HEK293 (cell line): ENCODE data around the gene MCAT.

Experiments used
- CTCF ChIA-PET: fragments of 350-600 bp; formaldehyde crosslinking; extraction: SDS; loops from one replicate; lab custom pipeline; 2021; ENCODE audit warnings: antibody characterized with exemption; lab: Yijun Ruan, JAX
- POLR2A ChIA-PET: fragments of 300-600 bp; formaldehyde crosslinking; extraction: SDS; loops from one replicate; lab custom pipeline; 2020; ENCODE audit warnings: antibody characterized with exemption, inconsistent platforms; lab: Yijun Ruan, JAX
- H3K27ac ChIP-seq: fragments of 200-500 bp; sonication (Bioruptor generic); 2 replicates; pipeline ENCODE4 v1.5.1; 2014; ENCODE audit warnings: low read depth, low read length, control low read depth, inconsistent platforms; ENCODE audit errors: extremely low read depth
- H3K36me3 ChIP-seq, 2 experiments: fragments of 200-500 bp in 1 of 2; sonication (Bioruptor generic) in 1 of 2; 1 replicate in 1 of 2; 2 replicates in 1 of 2; pipeline ENCODE4 v1.5.1; 2014 to 2017; ENCODE audit warnings: inconsistent platforms in 2 of 2, low read length in 2 of 2; ENCODE audit not compliant: control insufficient read depth in 2 of 2, insufficient read depth in 1 of 2
- H3K4me1 ChIP-seq: fragments of 200-500 bp; sonication (Bioruptor generic); 2 replicates; pipeline ENCODE4 v1.5.1; 2014; ENCODE audit warnings: mild to moderate bottlenecking, low read length, inconsistent platforms; ENCODE audit not compliant: control insufficient read depth, insufficient read depth
- H3K4me3 ChIP-seq: 2 replicates; pipeline ENCODE4 v1.5.1; 2011; ENCODE audit warnings: low read depth, mild to moderate bottlenecking, control low read depth, low read length, moderate library complexity
- H3K9me3 ChIP-seq: fragments of 200-500 bp; sonication (Bioruptor generic); 2 replicates; pipeline ENCODE4 v1.5.1; 2014; ENCODE audit warnings: low read depth, low read length, inconsistent platforms; ENCODE audit not compliant: control insufficient read depth, insufficient read depth
- KLF16 ChIP-seq: fragments of 450-650 bp; formaldehyde crosslinking; IDR thresholded peaks from 2 replicates; pipeline ENCODE4 v1.5.1; 2017; ENCODE audit warnings: missing biosample characterization, missing genetic modification characterization
- MEIS1 ChIP-seq: sonication (generic); formaldehyde crosslinking; IDR thresholded peaks from 2 replicates; pipeline ENCODE4 v1.8.1; 2022; ENCODE audit warnings: missing genetic modification reagents, mild to moderate bottlenecking, borderline replicate concordance
- SALL2 ChIP-seq: fragments of 450-650 bp; formaldehyde crosslinking; IDR thresholded peaks from 2 replicates; pipeline ENCODE4 v1.5.0; 2017; ENCODE audit warnings: missing biosample characterization, mild to moderate bottlenecking, missing genetic modification characterization, borderline replicate concordance
- ZBTB1 ChIP-seq: fragments of 450-650 bp; formaldehyde crosslinking; IDR thresholded peaks from 2 replicates; pipeline ENCODE4 v1.5.1; 2016; ENCODE audit warnings: missing biosample characterization, missing genetic modification characterization
- ZIC2 ChIP-seq: fragments of 450-650 bp; formaldehyde crosslinking; IDR thresholded peaks from 2 replicates; pipeline ENCODE4 v1.5.1; 2016; ENCODE audit warnings: missing biosample characterization, missing genetic modification characterization
- ZNF114 ChIP-seq: fragments of 450-650 bp; formaldehyde crosslinking; IDR thresholded peaks from 2 replicates; pipeline ENCODE4 v1.5.0; 2017; ENCODE audit warnings: missing biosample characterization, missing genetic modification characterization
- ZNF138 ChIP-seq: fragments of 450-650 bp; formaldehyde crosslinking; IDR thresholded peaks from 2 replicates; pipeline ENCODE4 v1.5.1; 2016; ENCODE audit warnings: missing biosample characterization, missing genetic modification characterization, borderline replicate concordance
- ZNF214 ChIP-seq: fragments of 450-650 bp; formaldehyde crosslinking; IDR thresholded peaks from 2 replicates; pipeline ENCODE4 v1.5.1; 2017; ENCODE audit warnings: missing biosample characterization, mild to moderate bottlenecking, missing genetic modification characterization, borderline replicate concordance
- ZNF341 ChIP-seq: fragments of 450-650 bp; formaldehyde crosslinking; IDR thresholded peaks from 2 replicates; pipeline ENCODE4; 2016; ENCODE audit warnings: low read depth, missing biosample characterization, missing genetic modification characterization
- ZNF514 ChIP-seq: fragments of 450-650 bp; formaldehyde crosslinking; IDR thresholded peaks from 2 replicates; pipeline ENCODE4 v1.5.1; 2016; ENCODE audit warnings: missing biosample characterization, missing genetic modification characterization
- ZNF561 ChIP-seq: fragments of 450-650 bp; IDR thresholded peaks from 2 replicates; pipeline ENCODE4 v1.5.1; 2018; ENCODE audit warnings: missing biosample characterization, missing genetic modification characterization, borderline replicate concordance
- ZNF571 ChIP-seq: fragments of 450-650 bp; formaldehyde crosslinking; IDR thresholded peaks from 2 replicates; pipeline ENCODE4 v1.5.0; 2017; ENCODE audit warnings: missing biosample characterization, missing genetic modification characterization
- TF ChIP-seq, protein P1 (sequence below): fragments of 450-650 bp; formaldehyde crosslinking; IDR thresholded peaks from 2 replicates; pipeline ENCODE4 v1.5.1; 2016; ENCODE audit warnings: missing biosample characterization, missing genetic modification characterization
- TF ChIP-seq, protein P2 (sequence below): fragments of 450-650 bp; formaldehyde crosslinking; IDR thresholded peaks from 2 replicates; pipeline ENCODE4 v1.5.0; 2017; ENCODE audit warnings: missing biosample characterization, missing genetic modification characterization, borderline replicate concordance
- TF ChIP-seq, protein P3 (sequence below): fragments of 450-650 bp; formaldehyde crosslinking; IDR thresholded peaks from 2 replicates; pipeline ENCODE4 v1.5.1; 2016; ENCODE audit warnings: missing biosample characterization, missing genetic modification characterization
- TF ChIP-seq, protein P4 (sequence below): fragments of 450-650 bp; formaldehyde crosslinking; IDR thresholded peaks from 2 replicates; pipeline ENCODE4 v1.5.1; 2017; ENCODE audit warnings: missing biosample characterization, missing genetic modification characterization

The MCAT gene

DNA sequence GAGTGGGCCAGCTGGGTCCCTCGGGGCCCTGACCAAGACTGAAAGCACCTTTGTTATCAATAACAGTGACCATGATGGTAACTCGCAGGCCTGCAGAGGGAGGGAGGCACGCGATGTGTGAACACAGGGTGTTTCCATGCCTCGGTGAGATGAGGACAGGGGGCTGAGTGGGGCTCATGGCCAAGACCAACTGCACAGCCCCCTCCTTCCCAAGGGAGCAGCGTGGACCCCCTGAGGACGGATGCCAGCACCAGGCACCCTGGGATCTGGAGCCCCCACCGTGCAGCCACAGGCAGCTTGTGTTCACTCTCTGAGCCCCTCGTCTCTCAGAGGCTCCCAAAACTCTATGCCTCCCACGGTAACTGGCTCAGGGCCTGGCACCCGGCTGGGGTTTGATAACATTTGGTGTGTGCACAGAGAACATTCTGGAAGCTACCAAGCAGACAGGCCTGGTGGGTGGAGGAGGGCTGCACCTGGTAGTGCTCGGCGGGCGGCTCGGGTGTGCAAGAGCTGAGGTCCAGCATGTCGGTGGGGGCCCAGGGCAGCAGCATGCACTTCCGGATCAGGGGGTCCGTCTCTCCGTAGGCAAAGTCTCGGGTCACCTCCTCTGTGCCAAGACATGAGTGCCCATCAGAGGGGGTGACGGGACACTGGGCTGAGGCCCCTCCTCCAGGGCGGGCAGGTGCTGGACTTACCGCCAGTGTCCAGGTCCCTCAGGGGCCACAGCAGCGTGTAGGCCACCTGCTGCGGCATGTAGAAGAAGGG, 36.1 kb upstream of the MCAT start (continued):
- TF ChIP-seq, protein P1, sequence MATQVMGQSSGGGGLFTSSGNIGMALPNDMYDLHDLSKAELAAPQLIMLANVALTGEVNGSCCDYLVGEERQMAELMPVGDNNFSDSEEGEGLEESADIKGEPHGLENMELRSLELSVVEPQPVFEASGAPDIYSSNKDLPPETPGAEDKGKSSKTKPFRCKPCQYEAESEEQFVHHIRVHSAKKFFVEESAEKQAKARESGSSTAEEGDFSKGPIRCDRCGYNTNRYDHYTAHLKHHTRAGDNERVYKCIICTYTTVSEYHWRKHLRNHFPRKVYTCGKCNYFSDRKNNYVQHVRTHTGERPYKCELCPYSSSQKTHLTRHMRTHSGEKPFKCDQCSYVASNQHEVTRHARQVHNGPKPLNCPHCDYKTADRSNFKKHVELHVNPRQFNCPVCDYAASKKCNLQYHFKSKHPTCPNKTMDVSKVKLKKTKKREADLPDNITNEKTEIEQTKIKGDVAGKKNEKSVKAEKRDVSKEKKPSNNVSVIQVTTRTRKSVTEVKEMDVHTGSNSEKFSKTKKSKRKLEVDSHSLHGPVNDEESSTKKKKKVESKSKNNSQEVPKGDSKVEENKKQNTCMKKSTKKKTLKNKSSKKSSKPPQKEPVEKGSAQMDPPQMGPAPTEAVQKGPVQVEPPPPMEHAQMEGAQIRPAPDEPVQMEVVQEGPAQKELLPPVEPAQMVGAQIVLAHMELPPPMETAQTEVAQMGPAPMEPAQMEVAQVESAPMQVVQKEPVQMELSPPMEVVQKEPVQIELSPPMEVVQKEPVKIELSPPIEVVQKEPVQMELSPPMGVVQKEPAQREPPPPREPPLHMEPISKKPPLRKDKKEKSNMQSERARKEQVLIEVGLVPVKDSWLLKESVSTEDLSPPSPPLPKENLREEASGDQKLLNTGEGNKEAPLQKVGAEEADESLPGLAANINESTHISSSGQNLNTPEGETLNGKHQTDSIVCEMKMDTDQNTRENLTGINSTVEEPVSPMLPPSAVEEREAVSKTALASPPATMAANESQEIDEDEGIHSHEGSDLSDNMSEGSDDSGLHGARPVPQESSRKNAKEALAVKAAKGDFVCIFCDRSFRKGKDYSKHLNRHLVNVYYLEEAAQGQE (tag by site-specific recombination) = no peak
- no peak for TF ChIP-seq ZNF114 (tag by site-specific recombination)
- TF ChIP-seq, all 188 proteins: peak for 0

DNA sequence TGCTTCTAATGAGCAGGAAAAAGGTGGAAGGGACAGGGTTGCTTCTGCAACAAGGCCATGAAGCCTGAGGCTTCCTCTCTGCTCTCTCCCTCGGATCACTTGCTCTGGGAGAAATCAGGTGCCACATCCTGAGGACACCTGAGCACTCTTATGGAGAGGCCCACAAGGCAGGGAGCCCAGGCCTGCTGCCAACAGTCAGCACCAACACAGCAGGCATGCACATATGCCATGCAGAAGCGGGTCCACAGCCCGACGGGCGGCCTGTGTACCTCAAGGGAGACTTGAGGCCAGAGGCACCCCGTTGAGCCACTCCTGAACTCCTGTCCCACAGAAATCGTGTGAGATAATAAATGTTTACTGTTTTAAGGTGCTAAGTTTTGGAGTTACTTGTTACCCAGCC, 34.3 kb upstream of the MCAT start:
- ChIA-PET CTCF (no interaction called here), POLR2A (no interaction called here)
- Histone ChIP-seq H3K9me3 (no peaks in the 10 kb centered on the region), H3K4me3 (no peak overlapping the region), H3K27ac (no peak overlapping the region), H3K4me1 (no peaks in the 10 kb centered on the region), H3K36me3 (peaks cover 29 to 90% of the 10 kb centered on the region in 2 experiments; a peak in 2 of 3 replicates)
- TF ChIP-seq ZNF138 (tag by site-specific recombination) (no peak), ZNF341 (tag by site-specific recombination) (no peak), ZIC2 (tag by site-specific recombination) (peak; percentile 24; the same call in 1 of the 2 replicates)

DNA sequence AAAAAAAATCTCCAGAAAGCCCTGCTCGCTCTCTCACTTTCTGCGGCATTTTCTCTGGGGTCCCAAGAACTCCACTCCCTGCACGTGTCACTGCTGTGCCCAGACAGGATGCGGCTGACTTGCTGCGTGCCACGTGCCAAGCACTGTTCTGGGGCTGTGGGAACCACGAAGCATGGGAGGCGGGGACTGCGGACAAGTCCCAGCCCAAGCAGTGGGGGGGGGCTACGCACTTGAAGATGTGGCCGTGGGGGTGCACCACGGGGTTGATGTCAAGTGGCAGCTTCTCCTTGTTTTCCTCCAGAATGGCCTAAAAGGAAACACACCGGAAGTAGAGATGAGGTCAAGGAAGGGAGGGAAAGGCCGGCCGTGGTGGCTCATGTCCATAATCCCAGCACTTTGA, 32.9 kb upstream of the MCAT start:
- POLR2A ChIA-PET = no interaction called here
- CTCF ChIA-PET = no interaction called here

More for the DNA sequence above, 32.9 kb upstream of the MCAT start:
- TF ChIP-seq ZNF571 (tag by site-specific recombination) = no peak
- no peak for TF ChIP-seq ZBTB1
- no peak for TF ChIP-seq ZNF561 (tag by site-specific recombination)
- no peak for TF ChIP-seq ZNF514 (tag by site-specific recombination)
- TF ChIP-seq, protein P2, sequence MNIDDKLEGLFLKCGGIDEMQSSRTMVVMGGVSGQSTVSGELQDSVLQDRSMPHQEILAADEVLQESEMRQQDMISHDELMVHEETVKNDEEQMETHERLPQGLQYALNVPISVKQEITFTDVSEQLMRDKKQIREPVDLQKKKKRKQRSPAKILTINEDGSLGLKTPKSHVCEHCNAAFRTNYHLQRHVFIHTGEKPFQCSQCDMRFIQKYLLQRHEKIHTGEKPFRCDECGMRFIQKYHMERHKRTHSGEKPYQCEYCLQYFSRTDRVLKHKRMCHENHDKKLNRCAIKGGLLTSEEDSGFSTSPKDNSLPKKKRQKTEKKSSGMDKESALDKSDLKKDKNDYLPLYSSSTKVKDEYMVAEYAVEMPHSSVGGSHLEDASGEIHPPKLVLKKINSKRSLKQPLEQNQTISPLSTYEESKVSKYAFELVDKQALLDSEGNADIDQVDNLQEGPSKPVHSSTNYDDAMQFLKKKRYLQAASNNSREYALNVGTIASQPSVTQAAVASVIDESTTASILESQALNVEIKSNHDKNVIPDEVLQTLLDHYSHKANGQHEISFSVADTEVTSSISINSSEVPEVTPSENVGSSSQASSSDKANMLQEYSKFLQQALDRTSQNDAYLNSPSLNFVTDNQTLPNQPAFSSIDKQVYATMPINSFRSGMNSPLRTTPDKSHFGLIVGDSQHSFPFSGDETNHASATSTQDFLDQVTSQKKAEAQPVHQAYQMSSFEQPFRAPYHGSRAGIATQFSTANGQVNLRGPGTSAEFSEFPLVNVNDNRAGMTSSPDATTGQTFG (tag by site-specific recombination) = no peak
- no peak for TF ChIP-seq MEIS1 (CRISPR knock-in tag)
- TF ChIP-seq SALL2 (tag by site-specific recombination) = no peak
- TF ChIP-seq KLF16 (tag by site-specific recombination) = no peak
- TF ChIP-seq, protein P3, sequence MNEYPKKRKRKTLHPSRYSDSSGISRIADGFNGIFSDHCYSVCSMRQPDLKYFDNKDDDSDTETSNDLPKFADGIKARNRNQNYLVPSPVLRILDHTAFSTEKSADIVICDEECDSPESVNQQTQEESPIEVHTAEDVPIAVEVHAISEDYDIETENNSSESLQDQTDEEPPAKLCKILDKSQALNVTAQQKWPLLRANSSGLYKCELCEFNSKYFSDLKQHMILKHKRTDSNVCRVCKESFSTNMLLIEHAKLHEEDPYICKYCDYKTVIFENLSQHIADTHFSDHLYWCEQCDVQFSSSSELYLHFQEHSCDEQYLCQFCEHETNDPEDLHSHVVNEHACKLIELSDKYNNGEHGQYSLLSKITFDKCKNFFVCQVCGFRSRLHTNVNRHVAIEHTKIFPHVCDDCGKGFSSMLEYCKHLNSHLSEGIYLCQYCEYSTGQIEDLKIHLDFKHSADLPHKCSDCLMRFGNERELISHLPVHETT (tag by site-specific recombination) = no peak
- TF ChIP-seq ZNF214 = no peak
- TF ChIP-seq, protein P4, sequence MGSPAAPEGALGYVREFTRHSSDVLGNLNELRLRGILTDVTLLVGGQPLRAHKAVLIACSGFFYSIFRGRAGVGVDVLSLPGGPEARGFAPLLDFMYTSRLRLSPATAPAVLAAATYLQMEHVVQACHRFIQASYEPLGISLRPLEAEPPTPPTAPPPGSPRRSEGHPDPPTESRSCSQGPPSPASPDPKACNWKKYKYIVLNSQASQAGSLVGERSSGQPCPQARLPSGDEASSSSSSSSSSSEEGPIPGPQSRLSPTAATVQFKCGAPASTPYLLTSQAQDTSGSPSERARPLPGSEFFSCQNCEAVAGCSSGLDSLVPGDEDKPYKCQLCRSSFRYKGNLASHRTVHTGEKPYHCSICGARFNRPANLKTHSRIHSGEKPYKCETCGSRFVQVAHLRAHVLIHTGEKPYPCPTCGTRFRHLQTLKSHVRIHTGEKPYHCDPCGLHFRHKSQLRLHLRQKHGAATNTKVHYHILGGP (tag by site-specific recombination) = no peak
- no peaks in the 10 kb centered on the region for H3K9me3 ChIP-seq
- H3K4me3 ChIP-seq = no peak overlapping the region
- H3K36me3 ChIP-seq = peaks cover 29 to 90% of the 10 kb centered on the region in 2 experiments; a peak in 2 of 3 replicates
- no peak overlapping the region for H3K27ac ChIP-seq
- H3K4me1 ChIP-seq = no peaks in the 10 kb centered on the region
